ENCODE data around the gene C22orf42.

Gene C22orf42

GRCh38 chr22:32127904-32128303 lies 31.2 kb downstream of the C22orf42 start:
- Mint-ChIP-seq H3K27me3 (no peaks in the 10 kb centered on the region), H3K4me3 (no peak overlapping the region), H3K36me3 (no peaks in the 10 kb centered on the region), H3K27ac (no peak overlapping the region), H3K4me1 (peaks cover 15% of the 10 kb centered on the region), H3K9me3 (no peaks in the 10 kb centered on the region)
- no peak for ATAC-seq

- Mint-ChIP-seq H3K27ac (no peak overlapping the region), H3K27me3 (peaks cover 10% of the 10 kb centered on the region), H3K9me3 (no peaks in the 10 kb centered on the region), H3K4me3 (no peak overlapping the region), H3K4me1 (peaks cover 15% of the 10 kb centered on the region), H3K36me3 (no peaks in the 10 kb centered on the region)
- ATAC-seq, result no peak
These were observed 35.4 kb downstream of the C22orf42 start for GRCh38 chr22:32123657-32124056.

GRCh38 chr22:32122899-32123298 lies 36.2 kb downstream of the C22orf42 start:
- Mint-ChIP-seq H3K36me3 (no peaks in the 10 kb centered on the region), H3K9me3 (no peaks in the 10 kb centered on the region), H3K4me1 (peaks cover 15% of the 10 kb centered on the region), H3K4me3 (no peak overlapping the region), H3K27me3 (peaks cover 10% of the 10 kb centered on the region), H3K27ac (no peak overlapping the region)
- no peak for ATAC-seq

GRCh38 chr22:32120603-32121002 lies 38.5 kb downstream of the C22orf42 start:
- no peak overlapping the region for H3K27ac Mint-ChIP-seq
- no peak overlapping the region for H3K4me3 Mint-ChIP-seq
- ATAC-seq, result no peak
- H3K27me3 Mint-ChIP-seq, result peaks cover 23% of the 10 kb centered on the region
- H3K36me3 Mint-ChIP-seq, result no peaks in the 10 kb centered on the region
- no peaks in the 10 kb centered on the region for H3K9me3 Mint-ChIP-seq
- H3K4me1 Mint-ChIP-seq, result peaks cover 15% of the 10 kb centered on the region

- H3K9me3 Mint-ChIP-seq, result no peaks in the 10 kb centered on the region
- H3K27ac Mint-ChIP-seq, result no peak overlapping the region
- H3K4me3 Mint-ChIP-seq, result no peak overlapping the region
- H3K36me3 Mint-ChIP-seq, result no peaks in the 10 kb centered on the region
- peaks cover 8% of the 10 kb centered on the region for H3K4me1 Mint-ChIP-seq
- no peak for ATAC-seq
- peaks cover 23% of the 10 kb centered on the region for H3K27me3 Mint-ChIP-seq
These were observed 39.4 kb downstream of the C22orf42 start for GRCh38 chr22:32119568-32120235.

GRCh38 chr22:32112380-32112779 lies 46.7 kb downstream of the C22orf42 start:
- H3K27me3 Mint-ChIP-seq, result peaks cover 53% of the 10 kb centered on the region
- no peaks in the 10 kb centered on the region for H3K36me3 Mint-ChIP-seq
- H3K4me3 Mint-ChIP-seq, result no peak overlapping the region

GRCh38 chr22:32106930-32107329 lies 52.2 kb downstream of the C22orf42 start:
- Mint-ChIP-seq H3K9me3 (no peaks in the 10 kb centered on the region), H3K27me3 (peaks cover 52% of the 10 kb centered on the region), H3K36me3 (no peaks in the 10 kb centered on the region), H3K4me3 (no peak overlapping the region), H3K27ac (no peak overlapping the region), H3K4me1 (no peaks in the 10 kb centered on the region)
- ATAC-seq, result no peak

More at GRCh38 chr22:32112380-32112779, 46.7 kb downstream of the C22orf42 start:
- Mint-ChIP-seq H3K9me3 (no peaks in the 10 kb centered on the region), H3K4me1 (no peaks in the 10 kb centered on the region), H3K27ac (no peak overlapping the region)
- ATAC-seq, result no peak

- Mint-ChIP-seq H3K4me3 (no peak overlapping the region), H3K4me1 (no peaks in the 10 kb centered on the region), H3K27me3 (peaks cover 31% of the 10 kb centered on the region), H3K9me3 (no peaks in the 10 kb centered on the region), H3K36me3 (no peaks in the 10 kb centered on the region), H3K27ac (no peak overlapping the region)
- no peak for ATAC-seq
These were observed 55.3 kb downstream of the C22orf42 start for GRCh38 chr22:32103658-32104315.

- no peaks in the 10 kb centered on the region for H3K36me3 Mint-ChIP-seq
- H3K27ac Mint-ChIP-seq, result no peak overlapping the region
- H3K9me3 Mint-ChIP-seq, result no peaks in the 10 kb centered on the region
- no peak overlapping the region for H3K4me3 Mint-ChIP-seq
- ATAC-seq, result no peak
- H3K27me3 Mint-ChIP-seq, result peaks cover 17% of the 10 kb centered on the region
- H3K4me1 Mint-ChIP-seq, result no peaks in the 10 kb centered on the region
These were observed 58.4 kb downstream of the C22orf42 start for GRCh38 chr22:32100711-32101110.
